Activated CD4-positive, alpha-beta T cell treated with anti-CD3 and anti-CD28 coated beads, Interleukin-2, amount 50 U/mL, for 4 hours (primary cell): ENCODE results near the gene NXPE3.

Source experiments
- DNase-seq, 2 experiments: peaks; one replicate each; pipeline ENCODE4 v3.0.0-alpha.2; 2020

The NXPE3 gene

GRCh38 chr3:101829437-101829830, 50.4 kb downstream of the NXPE3 start:
- DNase-seq: no peak

GRCh38 chr3:101829874-101830273, 50.9 kb downstream of the NXPE3 start:
- DNase-seq: no peak

GRCh38 chr3:101833446-101833974, 54.5 kb downstream of the NXPE3 start:
- no peak for DNase-seq

GRCh38 chr3:101835676-101836075, 56.7 kb downstream of the NXPE3 start:
- no peak for DNase-seq

- no peak for DNase-seq
These were observed 57.1 kb downstream of the NXPE3 start for GRCh38 chr3:101836160-101836559.

GRCh38 chr3:101836652-101837598, 57.9 kb downstream of the NXPE3 start:
- DNase-seq: no peak

GRCh38 chr3:101838691-101839090, 59.7 kb downstream of the NXPE3 start:
- no peak for DNase-seq

GRCh38 chr3:101840066-101840465, 61.1 kb downstream of the NXPE3 start:
- DNase-seq: no peak

- DNase-seq: no peak
These were observed 63.4 kb downstream of the NXPE3 start for GRCh38 chr3:101842245-101842934.

GRCh38 chr3:101842935-101843330, 63.9 kb downstream of the NXPE3 start:
- DNase-seq: no peak

GRCh38 chr3:101845425-101845824, 66.4 kb downstream of the NXPE3 start:
- DNase-seq: no peak

GRCh38 chr3:101846709-101847108, 67.7 kb downstream of the NXPE3 start:
- no peak for DNase-seq

- DNase-seq: no peak
These were observed 68.3 kb downstream of the NXPE3 start for GRCh38 chr3:101847328-101847727.

GRCh38 chr3:101848326-101848725, 69.3 kb downstream of the NXPE3 start:
- DNase-seq: no peak

GRCh38 chr3:101848754-101849713, 70.0 kb downstream of the NXPE3 start, which contains the start of gene NFKBIZ:
TSS of gene NFKBIZ (plus strand) at chr3:101849514. CDS start at chr3:101849629, 115 bp downstream.
- DNase-seq: peak; percentile 91

- peak; percentile 38 to 52 for DNase-seq
These were observed 70.8 kb downstream of the NXPE3 start for GRCh38 chr3:101849714-101850245.

GRCh38 chr3:101850246-101851051, 71.4 kb downstream of the NXPE3 start:
- DNase-seq: no peak

- no peak for DNase-seq
These were observed 72.2 kb downstream of the NXPE3 start for GRCh38 chr3:101851072-101851770.

- no peak for DNase-seq
These were observed 73.1 kb downstream of the NXPE3 start for GRCh38 chr3:101851850-101852714.
